ENCODE data around the gene ESPL1. TPM values are rescaled to one million over a fixed set of nuclear protein-coding genes. Genes with fewer than 3 reads are reported as not detected.

Gene ESPL1
- total and polyA plus RNA-seq, 5 donors from 2014 or later = 0.05 to 2.7 (median 0.18) TPM; not detected in 1

- peak overlapping the region; percentile 67 to 99 (median 91) for H3K27ac Mint-ChIP-seq
- no peaks in the 10 kb centered on the region for H3K36me3 ChIP-seq (ENCODE audit: control insufficient read depth, insufficient read depth, low read length)
- H3K27me3 Mint-ChIP-seq = no peaks in the 10 kb centered on the region
- H3K4me3 ChIP-seq (ENCODE audit: low read depth, low read length) = peak overlapping the region; percentile 53
- peak overlapping the region; percentile 48 for H3K27ac ChIP-seq (ENCODE audit: insufficient read depth, low read length, poor library complexity, severe bottlenecking)
- H3K9me3 Mint-ChIP-seq = no peaks in the 10 kb centered on the region
- H3K4me3 Mint-ChIP-seq = peak overlapping the region; percentile 81 to 91 (median 86)
- no peaks in the 10 kb centered on the region for H3K9me3 ChIP-seq (ENCODE audit: control insufficient read depth in 2 of 2, low read length in 2 of 2)
- no peaks in the 10 kb centered on the region for H3K36me3 Mint-ChIP-seq
- H3K4me1 ChIP-seq (ENCODE audit: control insufficient read depth, insufficient read depth, low read length, poor library complexity, severe bottlenecking) = peaks cover 70% of the 10 kb centered on the region
- ATAC-seq (ENCODE audit: low read depth in 2 of 2) (peak; percentile 40 to 54), DNase-seq (peak; percentile 28 to 69 (median 50))
- H3K27me3 ChIP-seq (ENCODE audit: control insufficient read depth, insufficient read depth, low read length) = no peaks in the 10 kb centered on the region
- peaks cover 5 to 78% (median 49%) of the 10 kb centered on the region in 4 donors for H3K4me1 Mint-ChIP-seq
These were observed 35.2 kb upstream of the ESPL1 start for GRCh38 chr12:53232646-53233461.

DNA sequence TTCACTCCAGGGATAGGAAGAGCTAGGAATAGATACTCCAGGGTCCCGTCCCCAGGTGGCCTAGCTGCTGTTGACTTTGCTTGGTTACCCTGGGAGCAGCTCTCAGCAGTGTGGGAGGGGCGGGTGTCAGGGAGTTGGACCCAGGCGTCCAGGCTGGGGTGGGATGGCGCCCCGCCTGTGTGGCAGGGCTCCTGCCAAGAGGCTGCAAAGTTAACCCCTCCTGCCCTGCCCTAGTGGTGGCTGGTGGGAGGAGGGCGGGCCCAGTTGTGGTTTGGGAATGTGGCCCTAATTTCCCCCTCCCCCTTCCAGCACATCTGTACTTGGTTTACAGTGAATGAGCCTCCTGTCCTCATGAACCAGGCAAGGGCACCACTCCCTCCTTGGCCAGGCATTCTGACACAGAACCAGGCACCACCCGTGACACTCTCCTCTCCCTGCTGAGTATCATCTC lies 34.4 kb upstream of the ESPL1 start:
- peaks cover 70% of the 10 kb centered on the region for H3K4me1 ChIP-seq (ENCODE audit: control insufficient read depth, insufficient read depth, low read length, poor library complexity, severe bottlenecking)
- H3K36me3 ChIP-seq (ENCODE audit: control insufficient read depth, insufficient read depth, low read length) = no peaks in the 10 kb centered on the region
- H3K27ac ChIP-seq (ENCODE audit: insufficient read depth, low read length, poor library complexity, severe bottlenecking) = no peak overlapping the region
- H3K9me3 ChIP-seq (ENCODE audit: control insufficient read depth in 2 of 2, low read length in 2 of 2) = no peaks in the 10 kb centered on the region
- no peak overlapping the region for H3K4me3 ChIP-seq (ENCODE audit: low read depth, low read length)
- H3K36me3 Mint-ChIP-seq = no peaks in the 10 kb centered on the region
- peak overlapping the region; percentile 66 to 91 (median 78) for H3K4me3 Mint-ChIP-seq
- no peaks in the 10 kb centered on the region for H3K9me3 Mint-ChIP-seq
- peak overlapping the region; percentile 67 to 91 (median 69) for H3K27ac Mint-ChIP-seq
- H3K4me1 Mint-ChIP-seq = peaks cover 5 to 70% (median 47%) of the 10 kb centered on the region in 4 donors
- no peak for DNase-seq
- H3K27me3 Mint-ChIP-seq = no peaks in the 10 kb centered on the region
- no peaks in the 10 kb centered on the region for H3K27me3 ChIP-seq (ENCODE audit: control insufficient read depth, insufficient read depth, low read length)
- no peak for ATAC-seq (ENCODE audit: low read depth in 2 of 2)

- peaks cover 5 to 64% (median 43%) of the 10 kb centered on the region in 4 donors for H3K4me1 Mint-ChIP-seq
- H3K4me3 Mint-ChIP-seq = peak overlapping the region in 1 of 4 donors; percentile 71
- DNase-seq = no peak
These were observed 33.7 kb upstream of the ESPL1 start for GRCh38 chr12:53234271-53234914.

DNA sequence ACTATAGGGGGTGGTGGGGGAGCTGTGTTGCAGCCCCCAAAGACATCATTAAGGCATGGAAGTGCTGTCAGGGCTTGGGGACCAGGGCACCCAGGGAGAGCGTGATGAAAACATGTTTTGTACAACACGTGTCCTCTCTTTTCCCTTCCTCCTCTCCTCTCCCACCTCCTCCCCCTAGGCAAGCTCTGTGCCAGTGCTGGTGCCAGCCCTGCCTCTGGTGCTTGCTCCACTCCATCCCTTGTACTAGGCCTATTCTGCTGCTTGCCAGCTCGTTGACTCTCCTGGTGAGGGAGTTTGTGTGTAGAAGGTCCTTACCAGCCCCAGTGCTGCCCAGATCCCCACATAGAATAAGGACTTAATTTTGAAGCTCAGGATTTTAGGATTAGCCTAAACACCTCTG lies 32.9 kb upstream of the ESPL1 start:
- Mint-ChIP-seq H3K27me3 (no peaks in the 10 kb centered on the region), H3K9me3 (no peaks in the 10 kb centered on the region), H3K4me1 (peaks cover 5 to 57% (median 37%) of the 10 kb centered on the region in 4 donors), H3K36me3 (no peaks in the 10 kb centered on the region), H3K27ac (peak overlapping the region in 2 of 3 donors; percentile 9 to 50), H3K4me3 (peak overlapping the region in 3 of 4 donors; percentile 36 to 71 (median 59))
- H3K36me3 ChIP-seq (ENCODE audit: control insufficient read depth, insufficient read depth, low read length) = no peaks in the 10 kb centered on the region
- no peak overlapping the region for H3K27ac ChIP-seq (ENCODE audit: insufficient read depth, low read length, poor library complexity, severe bottlenecking)
- no peak for ATAC-seq (ENCODE audit: low read depth in 2 of 2)
- no peak overlapping the region for H3K4me3 ChIP-seq (ENCODE audit: low read depth, low read length)
- no peak for DNase-seq
- no peaks in the 10 kb centered on the region for H3K27me3 ChIP-seq (ENCODE audit: control insufficient read depth, insufficient read depth, low read length)
- no peaks in the 10 kb centered on the region for H3K9me3 ChIP-seq (ENCODE audit: control insufficient read depth in 2 of 2, low read length in 2 of 2)
- peaks cover 64% of the 10 kb centered on the region for H3K4me1 ChIP-seq (ENCODE audit: control insufficient read depth, insufficient read depth, low read length, poor library complexity, severe bottlenecking)

More at GRCh38 chr12:53234271-53234914, 33.7 kb upstream of the ESPL1 start:
- ATAC-seq (ENCODE audit: low read depth in 2 of 2) = no peak
- Mint-ChIP-seq H3K27ac (peak overlapping the region in 2 of 3 donors; percentile 69 to 83), H3K36me3 (no peaks in the 10 kb centered on the region), H3K27me3 (no peaks in the 10 kb centered on the region), H3K9me3 (no peaks in the 10 kb centered on the region)
- H3K4me3 ChIP-seq (ENCODE audit: low read depth, low read length) = no peak overlapping the region
- H3K27ac ChIP-seq (ENCODE audit: insufficient read depth, low read length, poor library complexity, severe bottlenecking) = no peak overlapping the region
- peaks cover 69% of the 10 kb centered on the region for H3K4me1 ChIP-seq (ENCODE audit: control insufficient read depth, insufficient read depth, low read length, poor library complexity, severe bottlenecking)
- no peaks in the 10 kb centered on the region for H3K9me3 ChIP-seq (ENCODE audit: control insufficient read depth in 2 of 2, low read length in 2 of 2)
- H3K27me3 ChIP-seq (ENCODE audit: control insufficient read depth, insufficient read depth, low read length) = no peaks in the 10 kb centered on the region
- H3K36me3 ChIP-seq (ENCODE audit: control insufficient read depth, insufficient read depth, low read length) = no peaks in the 10 kb centered on the region

GRCh38 chr12:53235742-53236442 lies 32.2 kb upstream of the ESPL1 start:
- DNase-seq (no peak), ATAC-seq (ENCODE audit: low read depth in 2 of 2) (no peak)
- Mint-ChIP-seq H3K27me3 (no peaks in the 10 kb centered on the region), H3K27ac (peak overlapping the region; percentile 50 to 90 (median 72)), H3K36me3 (no peaks in the 10 kb centered on the region), H3K4me3 (peak overlapping the region; percentile 52 to 71 (median 55)), H3K9me3 (no peaks in the 10 kb centered on the region), H3K4me1 (peaks cover 5 to 55% (median 37%) of the 10 kb centered on the region in 4 donors)
- peak overlapping the region; percentile 37 for H3K4me3 ChIP-seq (ENCODE audit: low read depth, low read length)
- H3K36me3 ChIP-seq (ENCODE audit: control insufficient read depth, insufficient read depth, low read length) = no peaks in the 10 kb centered on the region
- H3K4me1 ChIP-seq (ENCODE audit: control insufficient read depth, insufficient read depth, low read length, poor library complexity, severe bottlenecking) = peaks cover 60% of the 10 kb centered on the region
- no peaks in the 10 kb centered on the region for H3K9me3 ChIP-seq (ENCODE audit: control insufficient read depth in 2 of 2, low read length in 2 of 2)
- no peaks in the 10 kb centered on the region for H3K27me3 ChIP-seq (ENCODE audit: control insufficient read depth, insufficient read depth, low read length)
- H3K27ac ChIP-seq (ENCODE audit: insufficient read depth, low read length, poor library complexity, severe bottlenecking) = peak overlapping the region; percentile 70

DNA sequence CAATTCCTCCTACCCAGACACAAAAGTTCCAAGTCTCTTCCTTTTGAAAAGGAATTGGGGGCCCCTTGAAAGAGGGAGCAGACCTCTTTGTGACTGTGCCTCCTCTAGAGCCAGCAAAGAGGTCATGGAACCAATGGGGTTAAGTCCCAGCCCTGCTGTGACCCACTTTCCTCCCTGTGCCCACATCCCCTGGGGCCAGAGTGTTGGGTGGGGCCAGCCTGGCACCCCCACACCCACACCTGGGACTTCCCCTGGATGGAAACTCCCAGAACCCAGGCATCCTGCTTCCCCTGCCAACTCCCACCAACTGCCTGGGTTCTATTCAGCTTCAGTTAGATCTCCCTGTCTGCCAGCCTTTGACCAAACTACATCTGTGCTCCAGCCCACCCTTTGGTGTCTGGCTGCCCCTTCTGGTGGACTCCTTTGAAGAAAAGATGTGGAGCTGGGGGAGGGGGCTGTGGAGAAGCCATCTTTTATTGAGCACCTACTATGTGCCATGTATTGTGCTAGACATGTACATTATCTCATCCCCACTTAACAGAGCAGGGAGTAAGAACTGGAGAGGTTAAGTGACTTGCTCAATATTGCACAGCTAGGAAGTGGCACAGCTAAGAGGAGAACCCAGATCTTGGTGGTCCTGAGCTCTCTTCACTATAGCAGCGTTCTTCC lies 31.5 kb upstream of the ESPL1 start:
- Histone ChIP-seq H3K27ac (ENCODE audit: insufficient read depth, low read length, poor library complexity, severe bottlenecking) (peak overlapping the region; percentile 70), H3K4me1 (ENCODE audit: control insufficient read depth, insufficient read depth, low read length, poor library complexity, severe bottlenecking) (peaks cover 53% of the 10 kb centered on the region), H3K27me3 (ENCODE audit: control insufficient read depth, insufficient read depth, low read length) (no peaks in the 10 kb centered on the region), H3K4me3 (ENCODE audit: low read depth, low read length) (peak overlapping the region; percentile 37), H3K36me3 (ENCODE audit: control insufficient read depth, insufficient read depth, low read length) (no peaks in the 10 kb centered on the region), H3K9me3 (ENCODE audit: control insufficient read depth in 2 of 2, low read length in 2 of 2) (no peaks in the 10 kb centered on the region)
- H3K27ac Mint-ChIP-seq = peak overlapping the region; percentile 50 to 90 (median 72)
- H3K4me1 Mint-ChIP-seq = peaks cover 5 to 51% (median 38%) of the 10 kb centered on the region in 4 donors
- H3K4me3 Mint-ChIP-seq = peak overlapping the region; percentile 52 to 71 (median 55)
- no peaks in the 10 kb centered on the region for H3K9me3 Mint-ChIP-seq
- no peaks in the 10 kb centered on the region for H3K27me3 Mint-ChIP-seq
- ATAC-seq (ENCODE audit: low read depth in 2 of 2) (peak; percentile 52 to 53), DNase-seq (peak; percentile 48 to 70 (median 51))
- H3K36me3 Mint-ChIP-seq = no peaks in the 10 kb centered on the region

Data from CD4-positive, CD25-positive, alpha-beta regulatory T cell (primary cell).